Left forelimb (tissue), 1 donor: Measurements from ENCODE around the gene DGCR2.
A peak's percentile ranks its signal among the peaks of the same experiment; 100 is the strongest.
"Not testable (repeated sequence)": the region's sequence is repeated elsewhere in the genome, so short reads cannot be mapped to it uniquely, and the experiment has no call there.

Experiments used
- DNase-seq: peaks from one replicate; pipeline ENCODE4 v3.0.0-alpha.2; 2018; ENCODE audit warnings: low spot score

DGCR2 gene

GRCh38 chr22:19040888-19041703, 81.1 kb downstream of the DGCR2 start:
- peak; percentile 49 for DNase-seq

GRCh38 chr22:19040391-19040861, 81.8 kb downstream of the DGCR2 start:
- DNase-seq, result peak; percentile 50

GRCh38 chr22:19039796-19040280, 82.4 kb downstream of the DGCR2 start:
- DNase-seq, result peak; percentile 59

GRCh38 chr22:19039448-19039780, 82.8 kb downstream of the DGCR2 start:
- peak; percentile 51 for DNase-seq

GRCh38 chr22:19038728-19039447, 83.3 kb downstream of the DGCR2 start:
- DNase-seq, result peak; percentile 59

GRCh38 chr22:19038164-19038546, 84.1 kb downstream of the DGCR2 start:
- peak; percentile 48 for DNase-seq

GRCh38 chr22:19037282-19038163, 84.7 kb downstream of the DGCR2 start:
- DNase-seq, result peak; percentile 38

- peak; percentile 60 for DNase-seq
Observed at GRCh38 chr22:19036523-19037273, 85.5 kb downstream of the DGCR2 start.

- no peak for DNase-seq
Observed at GRCh38 chr22:19036229-19036522, 86.0 kb downstream of the DGCR2 start.

GRCh38 chr22:19035474-19036228, 86.6 kb downstream of the DGCR2 start:
- DNase-seq, result peak; percentile 46

GRCh38 chr22:19035126-19035473, 87.1 kb downstream of the DGCR2 start:
- not testable (repeated sequence) for DNase-seq

- DNase-seq, result not testable (repeated sequence)
Observed at GRCh38 chr22:19034724-19035120, 87.5 kb downstream of the DGCR2 start.

- DNase-seq, result not testable (repeated sequence)
Observed at GRCh38 chr22:19034031-19034723, 88.0 kb downstream of the DGCR2 start.

GRCh38 chr22:19033568-19033905, 88.7 kb downstream of the DGCR2 start:
- DNase-seq, result not testable (repeated sequence)

- not testable (repeated sequence) for DNase-seq
Observed at GRCh38 chr22:19032898-19033567, 89.2 kb downstream of the DGCR2 start.

- not testable (repeated sequence) for DNase-seq
Observed at GRCh38 chr22:19032156-19032785, 89.9 kb downstream of the DGCR2 start.

- not testable (repeated sequence) for DNase-seq
Observed at GRCh38 chr22:19030889-19031252, 91.3 kb downstream of the DGCR2 start.

GRCh38 chr22:19030226-19030888, 91.9 kb downstream of the DGCR2 start:
- not testable (repeated sequence) for DNase-seq
